ENCODE results near the gene NAA20.

DNA sequence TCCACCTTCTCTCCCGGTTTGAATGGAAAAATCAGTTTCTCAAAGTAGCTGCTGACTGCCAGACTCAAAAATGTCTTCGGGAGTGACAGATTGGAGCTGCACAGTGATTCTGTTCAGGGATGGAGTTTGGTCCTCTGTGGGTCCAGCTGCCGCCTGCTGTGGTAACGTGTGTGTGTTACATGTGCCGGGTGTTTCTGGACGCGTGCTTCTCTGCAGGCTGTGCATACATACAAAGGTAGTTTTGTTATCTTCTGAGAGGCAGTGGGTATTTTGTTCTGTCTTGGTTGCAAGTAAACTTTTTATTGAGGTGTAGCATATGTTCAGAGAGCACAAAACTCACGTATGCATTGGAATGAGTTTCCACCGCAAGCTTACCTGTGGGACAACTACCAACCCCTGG, 41.3 kb upstream of the NAA20 start:
- TF ChIP-seq, protein P1, sequence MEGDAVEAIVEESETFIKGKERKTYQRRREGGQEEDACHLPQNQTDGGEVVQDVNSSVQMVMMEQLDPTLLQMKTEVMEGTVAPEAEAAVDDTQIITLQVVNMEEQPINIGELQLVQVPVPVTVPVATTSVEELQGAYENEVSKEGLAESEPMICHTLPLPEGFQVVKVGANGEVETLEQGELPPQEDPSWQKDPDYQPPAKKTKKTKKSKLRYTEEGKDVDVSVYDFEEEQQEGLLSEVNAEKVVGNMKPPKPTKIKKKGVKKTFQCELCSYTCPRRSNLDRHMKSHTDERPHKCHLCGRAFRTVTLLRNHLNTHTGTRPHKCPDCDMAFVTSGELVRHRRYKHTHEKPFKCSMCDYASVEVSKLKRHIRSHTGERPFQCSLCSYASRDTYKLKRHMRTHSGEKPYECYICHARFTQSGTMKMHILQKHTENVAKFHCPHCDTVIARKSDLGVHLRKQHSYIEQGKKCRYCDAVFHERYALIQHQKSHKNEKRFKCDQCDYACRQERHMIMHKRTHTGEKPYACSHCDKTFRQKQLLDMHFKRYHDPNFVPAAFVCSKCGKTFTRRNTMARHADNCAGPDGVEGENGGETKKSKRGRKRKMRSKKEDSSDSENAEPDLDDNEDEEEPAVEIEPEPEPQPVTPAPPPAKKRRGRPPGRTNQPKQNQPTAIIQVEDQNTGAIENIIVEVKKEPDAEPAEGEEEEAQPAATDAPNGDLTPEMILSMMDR (conservative IDR thresholded peaks at IDR 0.05 in 1 of 2, IDR thresholded peaks at IDR 0.05 in 1 of 2; ENCODE audit: extremely low read depth in 1 of 2, insufficient read depth in 1 of 2, low read depth in 1 of 2, low read length in 2 of 2) = no peak
- TF ChIP-seq EZH2 (IDR thresholded peaks at IDR 0.05; ENCODE audit: borderline replicate concordance, low read length) = no peak
